Panc1 (cell line): ENCODE results near the gene PTPRO. TPM values are rescaled to one million over a fixed set of nuclear protein-coding genes. Genes with fewer than 3 reads are reported as not detected.

Experiments
- ATAC-seq: fragments of 200-7000 bp; cut with Tn5 transposase; 2 replicates; pipeline ENCODE4 v1.9.1; 2020; ENCODE audit warnings: mild to moderate bottlenecking, moderate library complexity
- BruUV-seq: library from RNA; stranded (reverse); fragments of 400-500 nt; replicated peaks from 2 replicates; lab custom pipeline; 2021; lab: Mats Ljungman, UMichigan
- CTCF ChIA-PET: fragments of 300-600 bp; sonication (Branson Sonifier 250); formaldehyde crosslinking; loops from one replicate; lab custom pipeline; 2022; ENCODE audit warnings: antibody characterized with exemption; lab: Charles Lee
- POLR2A ChIA-PET: fragments of 300-600 bp; sonication (Branson Sonifier 250); formaldehyde crosslinking; loops from one replicate; lab custom pipeline; 2022; ENCODE audit warnings: antibody characterized with exemption; lab: Charles Lee
- DNase-seq: peaks from one replicate; pipeline ENCODE4 v3.0.0-alpha.2; 2010; ENCODE audit warnings: low read depth, low spot score
- H3K27ac ChIP-seq: 2 replicates; pipeline ENCODE4 v1.5.1; 2011; ENCODE audit warnings: mild to moderate bottlenecking, low read length, inconsistent platforms
- H3K27me3 ChIP-seq: fragments of 200-500 bp; sonication (Bioruptor generic); 2 replicates; pipeline ENCODE4 v1.6.0; 2014; ENCODE audit warnings: low read length, inconsistent platforms; ENCODE audit not compliant: control insufficient read depth, insufficient read depth
- H3K36me3 ChIP-seq: fragments of 200-500 bp; sonication (Bioruptor generic); 2 replicates; pipeline ENCODE4 v1.5.1; 2014; ENCODE audit warnings: inconsistent platforms, mild to moderate bottlenecking, low read length, moderate library complexity; ENCODE audit not compliant: control insufficient read depth, insufficient read depth
- H3K4me1 ChIP-seq: 2 replicates; pipeline ENCODE4 v1.5.1; 2011; ENCODE audit warnings: inconsistent platforms, mild to moderate bottlenecking, low read length, moderate library complexity; ENCODE audit not compliant: control insufficient read depth, insufficient read depth
- H3K4me3 ChIP-seq, 2 experiments: 2 replicates each; pipeline ENCODE4 v1.5.1; 2011 to 2012; ENCODE audit warnings: low read depth in 2 of 2, low read length in 2 of 2, mild to moderate bottlenecking in 2 of 2, inconsistent platforms in 1 of 2, moderate library complexity in 1 of 2
- H3K9me3 ChIP-seq: fragments of 200-500 bp; sonication (Bioruptor generic); 2 replicates; pipeline ENCODE4 v1.5.1; 2014; ENCODE audit warnings: low read depth, mild to moderate bottlenecking, inconsistent platforms, low read length, moderate library complexity; ENCODE audit not compliant: control insufficient read depth, insufficient read depth
- CTCF ChIP-seq: fragments of 450-650 bp; IDR thresholded peaks from 2 replicates; pipeline ENCODE4 v1.5.1; 2017; ENCODE audit warnings: mild to moderate bottlenecking
- POLR2AphosphoS5 ChIP-seq: IDR thresholded peaks from 2 replicates; pipeline ENCODE4 v1.6.1; 2012; ENCODE audit warnings: mild to moderate bottlenecking, low read depth, low read length, moderate library complexity
- SIN3A ChIP-seq: IDR thresholded peaks from 2 replicates; pipeline ENCODE4 v1.6.1; 2012; ENCODE audit warnings: low read depth, mild to moderate bottlenecking, low read length, moderate library complexity, borderline replicate concordance; ENCODE audit not compliant: insufficient read depth
- TCF7L2 ChIP-seq: IDR thresholded peaks from 2 replicates; pipeline ENCODE4 v1.6.1; 2011; ENCODE audit warnings: mild to moderate bottlenecking, low read depth, low read length, inconsistent platforms
- in situ Hi-C: cut with HindIII; loops from 2 replicates; pipeline ENCODE4 v1.10.0; 2016; ENCODE audit warnings: low sequenced_read_pairs, low pct_unique_long_range_greater_than_20kb
- intact Hi-C: fragments of 100-400 bp; cut with micrococcal nuclease; formaldehyde crosslinking; loops from one replicate; pipeline ENCODE4 v1.10.0; 2022; ENCODE audit not compliant: unreplicated experiment
- total RNA-seq: library from RNA; stranded (reverse); gene quantifications from one replicate; pipeline ENCODE4 v1.2.1, GENCODE V29; 2021; ENCODE audit not compliant: unreplicated experiment
- TF ChIP-seq, protein P1 (sequence below), 2 experiments: IDR thresholded peaks; 2 replicates each; pipeline ENCODE4 v1.6.1; 2011 to 2012; ENCODE audit warnings: low read depth in 2 of 2, control low read depth in 1 of 2, low read length in 1 of 2, mild to moderate bottlenecking in 1 of 2, moderate library complexity in 1 of 2; ENCODE audit not compliant: insufficient read depth in 1 of 2

Gene PTPRO
- total RNA-seq, 1 experiment from 2014 or later = not detected

DNA sequence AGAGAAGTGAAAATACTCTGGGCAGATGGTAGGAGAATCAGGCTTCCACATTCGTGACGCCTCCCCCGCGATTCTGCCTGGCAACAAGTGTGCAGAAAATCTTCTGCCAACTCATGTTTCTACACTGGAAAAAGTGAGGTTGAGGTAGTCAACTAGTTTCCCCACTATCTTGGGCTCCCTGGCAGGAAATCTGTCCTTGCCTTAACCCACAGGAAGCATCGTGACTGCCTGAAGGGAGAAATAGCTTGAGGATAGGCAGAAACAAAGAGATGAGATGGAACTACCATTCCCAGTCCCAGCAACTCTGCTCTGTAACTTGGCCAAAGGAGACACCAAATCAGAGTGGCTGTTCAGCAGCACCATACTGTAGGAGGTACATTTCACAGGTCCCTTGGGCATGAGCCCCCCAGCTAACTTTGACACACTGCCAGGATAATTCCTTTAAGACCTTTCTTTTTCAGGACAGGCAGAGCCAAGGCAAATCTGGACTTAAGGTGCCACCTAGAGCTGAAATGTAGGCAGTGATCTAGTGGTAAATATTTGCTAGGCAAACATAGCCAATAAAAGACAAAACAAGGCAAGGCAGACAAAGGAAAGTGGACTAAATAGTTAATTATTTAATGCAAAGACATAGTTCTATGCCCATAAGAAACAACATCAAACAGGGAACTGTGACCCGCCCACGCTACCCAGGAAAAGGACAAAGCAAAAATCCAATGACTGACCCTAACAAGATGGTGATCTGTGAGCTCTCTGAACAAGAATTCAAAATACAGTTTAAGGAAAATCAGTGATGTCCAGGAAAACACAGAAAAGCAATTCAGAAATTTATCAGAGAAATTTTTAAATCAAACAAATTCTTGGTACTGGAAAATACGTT is 205.1 kb downstream of the PTPRO start:
- no peaks in the 10 kb centered on the region for H3K27me3 ChIP-seq
- DNase-seq (no peak), ATAC-seq (no peak)
- no peak overlapping the region for H3K4me3 ChIP-seq
- in situ Hi-C loops = no loop called here
- intact Hi-C loops = no loop called here
- H3K4me1 ChIP-seq = no peaks in the 10 kb centered on the region
- H3K27ac ChIP-seq = no peak overlapping the region
- TF ChIP-seq TCF7L2 (no peak), SIN3A (no peak), POLR2AphosphoS5 (no peak), CTCF (peak; percentile 32)
- TF ChIP-seq, protein P1, sequence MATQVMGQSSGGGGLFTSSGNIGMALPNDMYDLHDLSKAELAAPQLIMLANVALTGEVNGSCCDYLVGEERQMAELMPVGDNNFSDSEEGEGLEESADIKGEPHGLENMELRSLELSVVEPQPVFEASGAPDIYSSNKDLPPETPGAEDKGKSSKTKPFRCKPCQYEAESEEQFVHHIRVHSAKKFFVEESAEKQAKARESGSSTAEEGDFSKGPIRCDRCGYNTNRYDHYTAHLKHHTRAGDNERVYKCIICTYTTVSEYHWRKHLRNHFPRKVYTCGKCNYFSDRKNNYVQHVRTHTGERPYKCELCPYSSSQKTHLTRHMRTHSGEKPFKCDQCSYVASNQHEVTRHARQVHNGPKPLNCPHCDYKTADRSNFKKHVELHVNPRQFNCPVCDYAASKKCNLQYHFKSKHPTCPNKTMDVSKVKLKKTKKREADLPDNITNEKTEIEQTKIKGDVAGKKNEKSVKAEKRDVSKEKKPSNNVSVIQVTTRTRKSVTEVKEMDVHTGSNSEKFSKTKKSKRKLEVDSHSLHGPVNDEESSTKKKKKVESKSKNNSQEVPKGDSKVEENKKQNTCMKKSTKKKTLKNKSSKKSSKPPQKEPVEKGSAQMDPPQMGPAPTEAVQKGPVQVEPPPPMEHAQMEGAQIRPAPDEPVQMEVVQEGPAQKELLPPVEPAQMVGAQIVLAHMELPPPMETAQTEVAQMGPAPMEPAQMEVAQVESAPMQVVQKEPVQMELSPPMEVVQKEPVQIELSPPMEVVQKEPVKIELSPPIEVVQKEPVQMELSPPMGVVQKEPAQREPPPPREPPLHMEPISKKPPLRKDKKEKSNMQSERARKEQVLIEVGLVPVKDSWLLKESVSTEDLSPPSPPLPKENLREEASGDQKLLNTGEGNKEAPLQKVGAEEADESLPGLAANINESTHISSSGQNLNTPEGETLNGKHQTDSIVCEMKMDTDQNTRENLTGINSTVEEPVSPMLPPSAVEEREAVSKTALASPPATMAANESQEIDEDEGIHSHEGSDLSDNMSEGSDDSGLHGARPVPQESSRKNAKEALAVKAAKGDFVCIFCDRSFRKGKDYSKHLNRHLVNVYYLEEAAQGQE (IDR thresholded peaks at IDR 0.05; ENCODE audit: insufficient read depth in 1 of 2, low read depth in 2 of 2, low read length in 1 of 2) = no peak
- H3K9me3 ChIP-seq = no peaks in the 10 kb centered on the region
- H3K36me3 ChIP-seq = no peaks in the 10 kb centered on the region
- ChIA-PET CTCF (interaction anchor here (0.6 to 0.9 kb wide), 4 partner anchors 251 to 343 kb away, joined by 3 to 8 read pairs (median 4); no protein-coding TSS in a partner anchor), POLR2A (interaction anchor here (0.7 to 0.8 kb wide), 2 partner anchors 102 to 210 kb away, joined by 3 read pairs; no protein-coding TSS in a partner anchor)
- no TSS peak for BruUV-seq

GRCh38 chr12:15528666-15529065 is 206.4 kb downstream of the PTPRO start:
- TF ChIP-seq CTCF (no peak), POLR2AphosphoS5 (no peak), TCF7L2 (no peak), SIN3A (no peak)
- TF ChIP-seq, protein P1 (IDR thresholded peaks at IDR 0.05; ENCODE audit: insufficient read depth in 1 of 2, low read depth in 2 of 2, low read length in 1 of 2) = no peak
- no peak overlapping the region for H3K27ac ChIP-seq
- DNase-seq (no peak), ATAC-seq (no peak)
- ChIA-PET POLR2A (interaction anchor here (0.7 kb wide), 1 partner anchor 346 kb away, joined by 6 read pairs; no protein-coding TSS in a partner anchor), CTCF (no interaction called here)
- no peaks in the 10 kb centered on the region for H3K27me3 ChIP-seq
- intact Hi-C loops (no loop called here), in situ Hi-C loops (no loop called here)
- H3K4me1 ChIP-seq = no peaks in the 10 kb centered on the region
- H3K9me3 ChIP-seq = no peaks in the 10 kb centered on the region
- no peaks in the 10 kb centered on the region for H3K36me3 ChIP-seq
- no peak overlapping the region for H3K4me3 ChIP-seq
- no TSS peak for BruUV-seq
